HL-60 (cell line): ENCODE data around the gene TYRP1.

ENCODE experiments used
- CTCF ChIP-seq: IDR thresholded peaks from one replicate; pipeline ENCODE4 v1.5.1; 2011; ENCODE audit warnings: low read length, control low read depth, inconsistent platforms; ENCODE audit not compliant: insufficient read depth
- GABPA ChIP-seq: IDR thresholded peaks from 2 replicates; pipeline ENCODE4 v1.6.1; 2012; ENCODE audit warnings: low read depth
- POLR2AphosphoS5 ChIP-seq: IDR thresholded peaks from 2 replicates; pipeline ENCODE4 v1.6.1; 2012; ENCODE audit warnings: low read depth
- REST ChIP-seq: IDR thresholded peaks from 2 replicates; pipeline ENCODE4 v1.6.1; 2012; ENCODE audit warnings: low read depth; ENCODE audit not compliant: insufficient replicate concordance
- SPI1 ChIP-seq: IDR thresholded peaks from 2 replicates; pipeline ENCODE4 v1.6.1; 2012; ENCODE audit warnings: low read depth, mild to moderate bottlenecking, borderline replicate concordance

GRCh38 chr9:12696931-12697622, 3.9 kb downstream of the TYRP1 start:
- no peak for TF ChIP-seq POLR2AphosphoS5
- TF ChIP-seq CTCF, result no peak
- no peak for TF ChIP-seq REST
- no peak for TF ChIP-seq GABPA
- no peak for TF ChIP-seq SPI1
